Common myeloid progenitor, CD34-positive (primary cell): ENCODE measurements around the gene ARMC9.

ENCODE experiments used
- CTCF ChIA-PET: fragments of 350-600 bp; sonication (Branson Sonifier 250); formaldehyde crosslinking; loops from one replicate; lab custom pipeline; 2021; ENCODE audit warnings: antibody characterized with exemption; lab: Charles Lee
- POLR2A ChIA-PET: fragments of 350-600 bp; sonication (Branson Sonifier 250); formaldehyde crosslinking; loops from one replicate; lab custom pipeline; 2021; ENCODE audit warnings: antibody characterized with exemption; lab: Charles Lee
- DNase-seq, 3 donors: peaks; one replicate each; pipeline versions ENCODE4 v3.0.0 to v3.0.0-alpha.2; 2013
- H3K27ac ChIP-seq, 2 experiments: 1 replicate in 1 of 2; 2 replicates in 1 of 2; pipeline ENCODE4 v1.7.0; 2013; ENCODE audit warnings: inconsistent platforms in 2 of 2, low read length in 2 of 2, mild to moderate bottlenecking in 2 of 2, low read depth in 1 of 2, moderate library complexity in 1 of 2; ENCODE audit not compliant: severe bottlenecking in 2 of 2, insufficient read depth in 1 of 2, poor library complexity in 1 of 2
- H3K27me3 ChIP-seq, 5 experiments: replicated peaks in 2 of 5; 1 replicate in 3 of 5; 2 replicates in 2 of 5; pipeline versions ENCODE4 v1.6.1 to v1.7.0; 2013; ENCODE audit warnings: low read length in 4 of 5, mild to moderate bottlenecking in 2 of 5, moderate library complexity in 2 of 5, inconsistent platforms in 1 of 5; ENCODE audit not compliant: insufficient read depth in 5 of 5, control insufficient read depth in 4 of 5
- H3K36me3 ChIP-seq, 4 experiments: 1 replicate in 2 of 4; 2 replicates in 2 of 4; pipeline versions ENCODE4 v1.6.1 to v1.7.0; 2013; ENCODE audit warnings: low read length in 3 of 4, control low read depth in 1 of 4, mild to moderate bottlenecking in 1 of 4; ENCODE audit not compliant: control insufficient read depth in 4 of 4, insufficient read depth in 4 of 4
- H3K4me1 ChIP-seq, 4 experiments: 1 replicate in 3 of 4; 2 replicates in 1 of 4; pipeline versions ENCODE4 v1.6.1 to v1.7.1; 2013; ENCODE audit warnings: low read length in 3 of 4, mild to moderate bottlenecking in 3 of 4, control low read depth in 1 of 4, inconsistent platforms in 1 of 4, moderate library complexity in 1 of 4; ENCODE audit not compliant: control insufficient read depth in 4 of 4, insufficient read depth in 4 of 4; ENCODE audit errors: control extremely low read depth in 1 of 4
- H3K4me3 ChIP-seq, 7 experiments: 1 replicate in 4 of 7; 2 replicates in 3 of 7; pipeline versions ENCODE4 v1.5.1 to v1.7.0; 2013; ENCODE audit warnings: mild to moderate bottlenecking in 7 of 7, low read length in 6 of 7, moderate library complexity in 6 of 7, inconsistent platforms in 2 of 7, low read depth in 2 of 7, control low read depth in 1 of 7; ENCODE audit not compliant: insufficient read depth in 4 of 7, control insufficient read depth in 1 of 7; ENCODE audit errors: extremely low read depth in 1 of 7
- H3K9me3 ChIP-seq, 5 experiments: 1 replicate in 4 of 5; 2 replicates in 1 of 5; pipeline versions ENCODE4 v1.6.1 to v1.7.1; 2013; ENCODE audit warnings: low read length in 4 of 5, mild to moderate bottlenecking in 2 of 5, inconsistent platforms in 1 of 5, low read depth in 1 of 5, moderate library complexity in 1 of 5; ENCODE audit not compliant: control insufficient read depth in 4 of 5, insufficient read depth in 2 of 5; ENCODE audit errors: control extremely low read depth in 1 of 5
- WGBS: methylation state at CpG from one replicate; pipeline ENCODE4 v1.1.5; 2013; ENCODE audit not compliant: insufficient coverage; 5-methylcytosine and 5-hydroxymethylcytosine counted together

Gene ARMC9

DNA sequence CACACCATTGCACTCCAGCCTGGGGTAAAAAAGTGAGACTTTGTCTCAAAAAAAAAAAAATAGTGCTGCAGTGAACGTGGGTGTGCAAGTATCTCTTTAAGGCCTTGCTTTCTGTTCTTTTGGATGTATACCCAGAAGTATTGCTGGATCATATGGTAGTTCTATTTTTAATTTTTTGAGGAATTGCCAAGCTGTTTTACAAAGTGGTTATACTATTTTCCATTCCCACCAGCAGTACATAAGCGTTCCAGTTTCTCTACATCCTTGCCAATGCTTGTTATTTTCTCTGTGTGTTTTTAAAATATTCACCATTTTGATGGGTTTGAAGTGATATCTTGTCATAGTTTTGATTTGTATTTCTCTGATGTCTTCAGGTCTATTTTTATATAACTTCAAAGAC, 13.1 kb downstream of the ARMC9 start:
- Histone ChIP-seq H3K27me3 (no peaks in the 10 kb centered on the region), H3K36me3 (peaks cover 0 to 3% (median 0%) of the 10 kb centered on the region in 4 experiments), H3K27ac (no peak overlapping the region), H3K9me3 (no peaks in the 10 kb centered on the region), H3K4me3 (no peak overlapping the region), H3K4me1 (no peaks in the 10 kb centered on the region)
- CTCF ChIA-PET = interaction anchor here (0.7 kb wide), 1 partner anchor 15 kb away, joined by 4 read pairs; no protein-coding TSS in a partner anchor
- no CpG with 5 or more reads among the region's 2 CpGs for whole genome bisulfite sequencing
- POLR2A ChIA-PET = interaction anchor here (0.6 kb wide), 1 partner anchor 19 kb away, joined by 5 read pairs; no protein-coding TSS in a partner anchor
- no peak for DNase-seq

DNA sequence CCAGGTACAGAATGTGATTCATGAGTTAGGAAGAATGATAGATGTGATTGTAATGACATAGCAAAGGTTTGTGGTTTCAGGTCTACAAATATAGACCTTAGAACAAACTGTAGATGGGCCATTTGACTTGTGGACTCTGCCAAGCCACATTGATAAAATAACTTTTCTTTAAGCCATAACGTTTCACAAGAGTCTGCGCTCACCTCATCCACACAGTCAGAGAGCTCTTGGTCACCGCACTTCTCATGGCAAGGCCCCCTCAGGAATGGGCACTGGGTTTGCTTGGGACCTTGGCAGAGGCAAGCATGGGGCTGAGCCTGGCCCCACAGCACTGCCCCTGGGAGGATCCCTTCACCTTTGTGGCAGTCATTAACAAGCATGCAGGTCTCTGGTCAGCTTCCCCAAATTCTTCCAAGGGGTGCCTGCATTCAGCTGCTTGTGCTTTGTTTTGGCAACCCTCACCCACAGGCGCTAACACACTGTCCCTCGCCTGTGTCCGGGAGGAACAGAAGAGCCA, 14.0 kb downstream of the ARMC9 start:
- no peaks in the 10 kb centered on the region for H3K4me1 ChIP-seq
- H3K27ac ChIP-seq = no peak overlapping the region
- peaks cover 0 to 3% (median 0%) of the 10 kb centered on the region in 4 experiments for H3K36me3 ChIP-seq
- H3K4me3 ChIP-seq = no peak overlapping the region
- DNase-seq = no peak
- no peaks in the 10 kb centered on the region for H3K27me3 ChIP-seq
- WGBS = 87% methylated on average over 5 of the region's 6 CpGs
- POLR2A ChIA-PET = no interaction called here
- CTCF ChIA-PET = interaction anchor here (1.2 kb wide), 1 partner anchor 15 kb away, joined by 3 read pairs; no protein-coding TSS in a partner anchor
- H3K9me3 ChIP-seq = no peaks in the 10 kb centered on the region

DNA sequence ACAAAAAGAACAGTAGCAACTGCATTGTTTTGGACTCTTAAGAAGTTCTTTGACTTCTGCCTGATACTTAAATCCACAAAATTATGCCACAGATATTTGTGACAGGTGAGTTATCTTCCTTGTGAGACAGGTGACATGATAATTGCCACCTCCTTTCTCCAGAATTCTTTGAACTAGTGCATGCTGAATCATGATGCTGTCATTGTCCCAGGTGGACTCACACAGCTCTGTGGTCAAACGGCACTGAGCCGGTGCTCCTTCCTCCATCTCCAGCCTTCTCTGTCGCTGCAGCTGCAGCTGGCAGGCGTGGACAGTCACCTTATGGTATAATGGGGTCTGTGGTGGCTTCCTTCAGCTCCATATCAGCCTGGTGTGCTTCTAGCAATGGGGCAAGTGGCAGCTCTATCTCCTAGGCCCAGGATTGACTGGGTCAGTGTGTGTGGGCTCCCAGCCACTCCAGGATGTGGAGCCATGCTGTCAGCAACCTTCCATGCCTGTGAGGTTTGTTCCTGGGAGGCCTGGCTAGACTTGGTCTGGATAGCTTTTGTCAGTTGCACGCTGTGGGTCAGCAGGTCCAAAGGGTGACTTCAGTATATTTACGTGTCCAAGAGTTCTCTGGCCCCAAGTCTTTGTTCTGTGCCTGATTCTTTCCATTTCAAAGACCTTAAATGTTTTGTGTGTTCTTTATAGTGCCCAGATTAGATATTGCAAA, 15.7 kb downstream of the ARMC9 start:
- Histone ChIP-seq H3K27me3 (no peaks in the 10 kb centered on the region), H3K4me3 (no peak overlapping the region), H3K36me3 (peaks cover 0 to 3% (median 1%) of the 10 kb centered on the region in 4 experiments), H3K27ac (no peak overlapping the region), H3K4me1 (no peaks in the 10 kb centered on the region), H3K9me3 (no peaks in the 10 kb centered on the region)
- ChIA-PET CTCF (interaction anchor here (1.2 to 2.7 kb wide), 2 partner anchors 10 to 13 kb away, joined by 3 to 9 read pairs; no protein-coding TSS in a partner anchor), POLR2A (no interaction called here)
- WGBS = 92% methylated on average over 6 of the region's 6 CpGs
- DNase-seq = no peak

DNA sequence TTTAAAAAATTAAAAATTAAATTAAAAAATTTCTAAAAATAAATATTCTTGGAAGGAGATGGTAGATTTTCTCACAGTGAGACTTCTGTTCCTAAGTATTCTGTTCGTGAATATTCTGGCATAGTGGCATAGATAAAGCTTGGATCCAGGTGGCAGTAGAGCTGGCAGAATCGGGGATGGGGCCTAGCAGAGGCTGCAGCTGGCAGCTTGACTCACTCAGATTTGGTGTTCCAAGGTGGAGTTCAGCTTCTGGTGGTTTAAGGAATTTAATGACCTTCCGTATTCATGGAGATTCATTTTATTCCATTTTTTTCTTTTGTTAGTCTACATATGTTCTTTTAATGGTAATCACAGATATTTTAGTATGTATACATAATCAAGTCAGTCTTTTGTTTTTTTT, 19.9 kb downstream of the ARMC9 start:
- Histone ChIP-seq H3K4me1 (no peaks in the 10 kb centered on the region), H3K27ac (no peak overlapping the region), H3K36me3 (peaks cover 0 to 4% (median 1%) of the 10 kb centered on the region in 4 experiments), H3K9me3 (no peaks in the 10 kb centered on the region), H3K4me3 (no peak overlapping the region), H3K27me3 (no peaks in the 10 kb centered on the region)
- 92% methylated on average over 2 of the region's 3 CpGs for WGBS
- ChIA-PET POLR2A (no interaction called here), CTCF (interaction anchor here (1.0 kb wide), 1 partner anchor 9 kb away, joined by 4 read pairs; no protein-coding TSS in a partner anchor)
- DNase-seq = no peak

DNA sequence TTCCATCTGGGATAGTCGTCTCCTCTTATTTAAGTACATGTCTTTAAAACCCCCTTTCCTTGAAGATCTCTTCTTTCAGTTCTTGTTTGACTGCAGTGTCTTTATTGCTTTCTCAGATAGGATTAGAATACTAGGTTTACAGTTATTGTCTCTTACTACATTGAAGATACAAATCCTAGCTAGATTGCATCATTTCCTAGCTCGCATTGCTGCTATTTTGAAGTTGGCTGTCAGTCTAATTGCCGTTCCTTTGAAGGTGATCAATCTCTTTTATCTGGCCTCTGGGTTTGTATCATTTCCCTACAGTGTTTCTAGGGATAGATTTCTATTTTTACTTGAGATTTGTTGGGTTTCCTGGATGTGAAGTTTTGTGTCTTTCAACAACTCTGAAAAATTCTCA, 20.9 kb downstream of the ARMC9 start:
- POLR2A ChIA-PET = no interaction called here

DNA sequence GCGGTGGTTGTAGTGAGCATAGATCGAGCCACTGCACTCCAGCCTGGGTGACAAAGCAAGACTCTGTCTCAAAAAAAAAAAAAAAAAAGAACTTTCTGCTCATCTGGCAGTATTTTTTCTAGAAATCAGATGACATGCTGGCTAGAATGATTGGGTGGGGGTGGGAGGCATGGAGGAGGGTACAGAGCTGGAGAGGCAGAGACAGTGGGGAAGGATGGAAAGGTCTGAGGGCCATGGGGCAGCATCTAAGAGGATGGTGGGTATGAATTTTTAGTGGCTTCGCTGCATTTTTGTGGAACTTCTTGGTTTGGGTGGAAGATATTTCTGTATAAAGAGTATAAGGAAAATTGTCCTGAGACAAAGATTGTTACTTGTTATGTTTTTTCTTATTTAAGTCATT, 23.3 kb downstream of the ARMC9 start:
- H3K27ac ChIP-seq = no peak overlapping the region
- no peak overlapping the region for H3K4me3 ChIP-seq
- 80% methylated on average over 1 of the region's 3 CpGs for WGBS
- ChIA-PET CTCF (interaction anchor here (10.6 kb wide), 1 partner anchor 186 kb away, joined by 234 read pairs; no protein-coding TSS in a partner anchor), POLR2A (no interaction called here)
- no peaks in the 10 kb centered on the region for H3K4me1 ChIP-seq
- no peak for DNase-seq
- peaks cover 0 to 4% (median 1%) of the 10 kb centered on the region in 4 experiments for H3K36me3 ChIP-seq
- no peaks in the 10 kb centered on the region for H3K27me3 ChIP-seq
- no peaks in the 10 kb centered on the region for H3K9me3 ChIP-seq

More for the DNA sequence above, 20.9 kb downstream of the ARMC9 start:
- no peak overlapping the region for H3K27ac ChIP-seq
- no peaks in the 10 kb centered on the region for H3K9me3 ChIP-seq
- CTCF ChIA-PET = interaction anchor here (0.7 to 1.3 kb wide), 4 partner anchors 47 to 193 kb away, joined by 3 to 4 read pairs (median 3); no protein-coding TSS in a partner anchor
- 100% methylated on average over 1 of the region's 3 CpGs for WGBS
- H3K4me1 ChIP-seq = no peaks in the 10 kb centered on the region
- peaks cover 0 to 4% (median 1%) of the 10 kb centered on the region in 4 experiments for H3K36me3 ChIP-seq
- H3K27me3 ChIP-seq = no peaks in the 10 kb centered on the region
- H3K4me3 ChIP-seq = no peak overlapping the region
- no peak for DNase-seq
